NCI-H1105 treated with DMSO at 0.1 percent for 48 hours (cell line): ENCODE measurements around the gene TFCP2L1.

ENCODE experiments used
- DNase-seq: peaks from one replicate; lab custom pipeline; 2025; lab: John Stamatoyannopoulos, UW

Gene TFCP2L1

DNA sequence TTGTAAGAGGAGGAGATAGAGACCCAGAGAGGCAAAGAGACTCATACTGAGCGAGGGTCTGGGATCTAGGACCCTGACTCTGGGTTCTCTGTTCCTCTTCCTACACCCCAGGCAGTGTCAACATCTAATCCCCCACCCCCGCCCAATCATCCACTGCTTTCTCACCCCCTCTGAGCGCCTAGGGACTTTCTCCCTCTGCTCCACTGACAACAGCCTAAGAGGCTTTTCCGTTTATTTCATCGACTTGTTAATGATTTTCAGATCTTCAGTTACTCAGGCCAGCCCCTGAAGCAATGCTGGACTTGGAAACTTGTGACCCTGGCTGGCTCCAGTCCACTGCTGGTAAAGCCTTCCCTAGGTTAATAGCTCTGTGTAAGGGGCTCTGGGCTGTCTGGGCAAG is 65.1 kb downstream of the TFCP2L1 start:
- DNase-seq: no peak

DNA sequence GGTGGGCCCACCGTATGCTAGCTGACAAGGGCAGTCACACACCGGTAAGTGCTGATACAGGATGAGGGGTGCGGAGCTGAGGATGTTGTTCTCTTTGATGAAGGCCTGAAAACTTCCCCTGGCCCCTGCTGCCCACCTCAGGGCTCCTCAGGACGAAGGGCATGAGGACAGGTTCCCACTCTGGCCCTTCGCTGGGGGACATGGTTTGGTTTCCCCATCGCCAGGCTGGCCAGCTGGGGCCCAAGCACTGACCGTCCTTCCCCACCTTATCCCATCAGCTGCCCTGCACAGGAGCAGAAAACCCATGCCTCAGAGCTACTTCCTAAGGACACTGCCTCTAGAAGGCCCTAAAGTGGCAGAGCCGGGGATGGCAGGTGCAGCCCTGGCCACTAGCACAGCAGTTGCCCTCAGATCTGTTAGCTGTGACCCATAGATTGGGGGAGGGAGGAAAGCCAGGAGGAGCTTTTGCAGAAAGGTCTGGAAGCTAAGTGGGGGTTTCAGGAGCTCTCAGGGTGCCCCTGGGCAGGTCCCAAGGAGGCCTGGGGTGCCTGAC is 66.5 kb downstream of the TFCP2L1 start:
- DNase-seq: no peak

DNA sequence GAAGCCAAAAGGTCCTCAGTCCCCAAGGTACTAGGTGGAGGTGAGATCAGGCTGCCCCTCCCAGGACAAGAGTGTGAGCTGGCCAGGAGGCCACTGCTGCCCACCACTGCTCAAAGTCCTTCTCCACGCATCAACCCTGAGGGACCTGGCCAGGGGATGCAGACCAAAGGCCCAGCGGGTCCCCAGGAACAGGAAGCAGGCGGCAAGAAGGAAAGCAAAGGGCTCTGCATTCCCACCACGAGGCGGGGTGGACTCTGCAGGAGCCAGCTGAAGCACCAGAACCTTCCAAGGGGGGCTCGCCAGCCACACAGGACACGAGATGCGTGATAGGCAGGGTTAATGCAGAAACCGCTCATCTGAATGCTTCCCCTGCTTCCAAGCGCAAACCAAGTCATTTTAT is 67.4 kb downstream of the TFCP2L1 start:
- DNase-seq: no peak

DNA sequence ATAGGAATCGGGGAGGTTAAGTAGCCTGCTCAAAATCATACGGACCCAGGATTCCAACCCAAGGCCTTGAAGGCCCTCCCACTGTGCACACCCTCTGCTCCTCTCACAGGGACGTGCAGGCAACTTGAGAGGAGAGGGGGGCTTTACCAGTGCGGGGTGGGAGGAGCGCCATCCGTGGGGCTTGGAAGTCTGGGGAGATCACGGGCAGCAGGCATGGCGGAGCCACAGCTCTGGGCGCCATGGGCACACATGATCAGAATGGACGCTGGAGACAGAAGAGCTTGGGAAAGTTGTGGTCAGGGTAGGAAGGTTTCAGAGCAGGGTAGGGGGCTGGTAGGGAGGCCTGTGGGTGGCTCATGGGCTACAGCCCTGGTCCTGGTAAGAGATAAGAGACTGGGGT is 70.7 kb downstream of the TFCP2L1 start:
- DNase-seq: no peak

DNA sequence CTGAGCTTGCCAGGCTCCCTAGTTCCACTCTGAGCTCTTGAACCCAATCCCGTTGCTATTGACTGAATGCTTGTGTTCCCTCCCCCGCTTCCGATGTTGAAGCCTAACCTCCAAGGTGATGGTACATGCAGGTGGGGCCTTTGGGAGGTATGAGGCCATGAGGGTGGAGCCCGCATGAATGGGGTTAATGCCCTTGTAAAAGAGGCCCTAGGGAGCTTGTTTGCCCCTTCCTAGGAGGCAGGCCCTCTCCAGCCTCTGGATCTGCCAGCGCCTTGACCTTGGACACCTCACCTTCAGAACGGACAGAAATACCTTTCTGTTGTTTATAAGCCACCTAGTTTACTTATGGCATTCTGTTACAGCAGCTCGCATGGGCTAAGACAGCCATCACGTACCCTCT is 71.6 kb downstream of the TFCP2L1 start:
- no peak for DNase-seq

DNA sequence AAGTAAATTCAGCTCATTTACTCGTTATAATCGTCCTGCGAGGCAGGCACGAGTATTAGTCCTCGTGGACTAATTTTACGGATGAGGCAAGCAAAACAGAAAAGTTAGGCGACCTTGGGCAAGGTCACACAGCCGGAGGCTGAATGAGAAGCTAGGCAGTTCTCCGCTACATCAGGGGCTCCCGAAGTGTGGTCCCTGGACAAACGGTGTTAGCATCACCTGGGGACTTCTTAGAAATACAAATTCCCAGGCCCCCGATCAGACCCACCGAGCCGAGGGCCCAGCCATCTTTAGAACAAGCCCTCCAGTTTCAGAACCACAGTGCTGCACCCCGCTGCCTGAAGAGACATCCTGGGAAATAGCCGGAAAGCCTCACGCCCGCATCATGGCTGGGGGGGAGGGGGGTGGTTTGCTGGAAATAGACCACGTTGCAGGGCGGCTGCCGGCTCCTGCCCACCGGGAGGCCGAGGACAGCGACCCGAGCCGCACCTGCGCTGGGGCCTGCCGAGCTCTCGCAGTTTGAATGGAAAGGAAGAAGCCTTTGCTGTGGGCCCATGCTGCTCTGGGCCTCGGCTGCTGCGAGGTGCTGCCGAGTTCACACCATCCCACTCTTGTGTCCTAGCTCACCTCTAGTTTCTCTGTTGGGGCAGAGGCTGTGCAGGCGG is 72.2 kb downstream of the TFCP2L1 start:
- no peak for DNase-seq

DNA sequence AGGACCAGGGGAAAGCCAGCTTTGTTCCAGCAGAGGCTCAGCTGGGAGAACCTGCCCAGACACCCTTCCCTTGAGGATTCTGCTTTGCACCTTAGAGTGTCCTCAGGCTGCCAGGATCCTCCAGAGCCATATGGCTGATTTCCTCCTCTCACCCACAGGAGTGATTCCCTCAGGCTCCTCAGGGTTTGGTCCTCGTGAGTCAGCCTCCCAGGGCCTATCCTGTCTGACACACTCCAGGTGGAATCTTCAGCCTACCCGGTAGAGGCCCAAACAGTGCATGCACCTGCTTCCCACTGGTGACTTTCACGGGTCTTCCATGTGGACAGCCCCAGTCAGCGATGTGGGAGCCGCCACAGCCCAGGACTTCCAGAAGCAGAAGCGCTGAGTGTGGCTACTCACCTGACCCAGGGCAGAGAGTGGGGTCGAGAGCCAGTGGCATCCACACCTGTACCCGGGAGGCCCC is 73.3 kb downstream of the TFCP2L1 start:
- DNase-seq: no peak

DNA sequence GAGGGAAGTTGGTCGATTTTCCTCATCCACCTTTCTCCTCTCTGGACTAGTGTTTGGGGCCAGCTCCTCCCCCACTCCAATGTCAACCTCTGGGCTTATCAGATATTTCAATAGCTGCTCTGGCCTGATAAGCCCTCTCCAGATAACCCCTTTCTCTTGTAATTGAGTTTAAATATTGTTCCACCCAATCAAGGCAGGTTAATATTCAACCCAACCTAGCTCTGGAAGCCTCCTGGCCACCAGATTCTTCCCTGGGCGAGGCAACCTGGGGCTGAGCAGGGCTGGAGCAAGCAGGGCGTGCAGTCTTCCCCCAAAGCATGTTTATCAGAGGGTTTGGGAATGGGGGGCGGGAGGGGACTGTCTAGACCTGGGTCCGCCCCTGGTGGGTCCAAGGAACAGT is 73.8 kb downstream of the TFCP2L1 start:
- no peak for DNase-seq

DNA sequence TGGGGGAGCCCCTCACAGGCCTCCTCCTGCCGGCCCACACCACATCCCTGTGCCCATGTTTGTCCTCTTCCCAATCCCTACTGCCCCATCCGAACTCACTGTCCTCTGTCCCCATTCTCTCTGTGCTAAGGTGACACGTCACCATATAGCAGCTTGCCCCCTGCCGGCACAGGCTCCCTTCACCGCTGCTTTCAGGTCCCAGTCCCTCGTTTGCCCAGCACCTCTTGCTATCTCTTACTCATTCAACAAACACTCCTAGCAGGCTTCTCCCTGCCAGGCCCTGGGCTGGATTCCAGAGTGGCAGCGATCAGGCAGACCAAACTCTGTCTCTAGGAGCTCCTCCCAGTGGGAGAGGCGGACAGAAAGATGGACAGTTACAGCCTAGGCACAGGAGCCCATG is 74.3 kb downstream of the TFCP2L1 start:
- DNase-seq: no peak

DNA sequence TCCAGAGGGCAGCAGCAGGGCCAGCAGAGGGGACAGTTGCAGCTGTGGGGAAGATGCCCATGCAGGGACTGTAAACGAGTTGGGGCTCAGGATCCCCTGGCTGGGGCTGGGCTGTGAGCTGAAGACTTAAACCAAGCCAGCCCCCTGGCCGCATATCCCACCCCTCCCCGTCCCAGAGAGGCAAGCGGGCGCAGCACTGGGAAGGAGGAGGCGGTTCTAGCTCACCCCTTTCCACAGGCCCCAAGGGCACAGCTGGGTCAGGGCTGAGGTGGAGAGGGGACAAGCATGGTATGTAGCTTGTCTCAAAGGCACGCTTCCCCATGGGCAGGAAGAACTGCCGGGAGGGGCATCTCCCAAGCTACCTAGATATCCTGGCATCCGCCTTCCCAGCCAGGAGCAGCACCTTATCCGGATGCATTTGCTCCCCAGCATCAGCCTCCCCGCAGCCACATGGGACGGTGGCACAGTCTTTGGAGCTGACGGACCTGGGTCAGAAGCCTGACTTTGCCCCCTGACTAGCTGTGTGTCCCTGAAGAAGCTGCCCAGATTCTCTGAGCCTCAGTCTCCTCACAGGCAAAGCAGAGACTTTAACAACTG is 75.9 kb downstream of the TFCP2L1 start:
- DNase-seq: no peak

DNA sequence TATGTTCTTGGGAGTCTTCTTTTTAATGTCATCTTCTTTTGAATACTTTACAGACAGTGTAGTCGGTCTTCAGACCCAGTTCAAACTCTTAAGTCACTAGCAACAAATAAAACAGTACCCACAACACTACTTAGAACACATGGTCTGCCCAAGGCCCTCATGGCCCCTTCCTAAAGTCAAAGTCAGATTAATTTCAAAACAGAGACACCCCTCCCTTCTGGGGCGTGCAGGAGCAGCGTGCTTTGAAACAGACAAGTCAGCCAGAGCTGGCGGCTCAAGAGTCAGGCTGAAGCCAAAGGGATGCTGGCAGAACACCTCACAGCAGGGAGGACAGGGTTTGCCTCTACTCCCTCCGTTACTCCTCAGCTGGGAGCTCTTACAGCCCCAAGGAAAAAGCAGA is 77.5 kb downstream of the TFCP2L1 start:
- DNase-seq: no peak

DNA sequence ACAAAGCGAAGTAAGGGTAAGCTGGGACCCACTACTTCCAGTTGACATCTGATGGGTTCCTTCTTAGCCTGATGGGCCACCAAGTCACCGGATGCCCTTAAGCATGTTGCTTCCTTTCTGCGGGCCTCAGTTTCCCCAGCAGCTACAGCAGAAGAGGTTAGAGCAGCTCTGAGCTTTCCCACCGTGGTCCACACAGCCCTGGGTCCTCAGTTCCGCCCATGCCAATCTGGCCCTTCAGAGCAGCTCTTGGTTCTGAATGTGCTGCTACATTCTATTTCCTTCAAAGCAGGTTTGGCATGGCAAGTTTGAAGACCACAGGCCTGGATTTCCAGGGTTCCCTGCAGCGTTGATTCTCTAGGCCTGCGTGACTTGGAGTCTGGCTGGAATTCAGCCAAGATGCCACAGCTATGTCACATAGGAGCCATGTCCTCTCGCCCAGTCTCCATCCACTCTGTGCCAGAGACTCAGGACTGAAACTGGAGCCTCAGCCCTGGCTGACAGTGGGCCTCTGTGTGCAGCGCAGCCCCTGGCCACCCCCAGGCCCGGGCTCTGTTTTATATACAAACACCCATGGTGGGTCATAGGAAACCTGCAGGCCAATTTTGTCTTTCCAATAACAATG is 79.6 kb downstream of the TFCP2L1 start:
- no peak for DNase-seq

DNA sequence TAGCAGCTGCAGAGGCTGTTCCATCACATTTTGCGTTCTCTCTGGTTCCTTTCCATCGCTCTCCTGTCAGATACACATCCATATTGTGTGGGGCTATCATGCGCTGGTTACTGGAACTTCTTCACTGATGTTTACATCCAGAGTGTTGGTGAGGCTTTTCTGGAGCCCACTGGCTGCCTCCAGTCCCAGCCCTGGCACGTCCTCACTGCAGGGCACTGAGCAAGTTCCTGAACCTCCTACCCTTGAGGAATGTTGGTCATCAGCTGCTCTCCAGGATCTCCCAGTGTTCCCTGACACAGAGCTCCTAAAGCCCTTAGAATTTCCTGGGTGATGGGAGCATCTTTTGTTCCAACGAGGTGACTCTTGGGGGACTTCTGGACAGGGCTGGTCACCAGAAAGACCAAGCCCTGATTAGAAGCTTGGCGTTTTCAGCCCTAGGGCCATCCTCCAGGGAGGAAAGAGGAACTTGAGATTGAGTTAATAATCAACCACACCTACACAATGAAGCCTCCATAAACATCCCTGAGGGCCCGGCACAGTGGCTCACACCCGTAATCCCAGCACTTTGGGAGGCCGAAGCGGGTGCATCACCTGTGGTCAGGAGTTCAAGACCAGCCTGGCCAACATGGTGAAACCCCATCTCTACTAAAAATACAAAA is 81.3 kb downstream of the TFCP2L1 start:
- no peak for DNase-seq

DNA sequence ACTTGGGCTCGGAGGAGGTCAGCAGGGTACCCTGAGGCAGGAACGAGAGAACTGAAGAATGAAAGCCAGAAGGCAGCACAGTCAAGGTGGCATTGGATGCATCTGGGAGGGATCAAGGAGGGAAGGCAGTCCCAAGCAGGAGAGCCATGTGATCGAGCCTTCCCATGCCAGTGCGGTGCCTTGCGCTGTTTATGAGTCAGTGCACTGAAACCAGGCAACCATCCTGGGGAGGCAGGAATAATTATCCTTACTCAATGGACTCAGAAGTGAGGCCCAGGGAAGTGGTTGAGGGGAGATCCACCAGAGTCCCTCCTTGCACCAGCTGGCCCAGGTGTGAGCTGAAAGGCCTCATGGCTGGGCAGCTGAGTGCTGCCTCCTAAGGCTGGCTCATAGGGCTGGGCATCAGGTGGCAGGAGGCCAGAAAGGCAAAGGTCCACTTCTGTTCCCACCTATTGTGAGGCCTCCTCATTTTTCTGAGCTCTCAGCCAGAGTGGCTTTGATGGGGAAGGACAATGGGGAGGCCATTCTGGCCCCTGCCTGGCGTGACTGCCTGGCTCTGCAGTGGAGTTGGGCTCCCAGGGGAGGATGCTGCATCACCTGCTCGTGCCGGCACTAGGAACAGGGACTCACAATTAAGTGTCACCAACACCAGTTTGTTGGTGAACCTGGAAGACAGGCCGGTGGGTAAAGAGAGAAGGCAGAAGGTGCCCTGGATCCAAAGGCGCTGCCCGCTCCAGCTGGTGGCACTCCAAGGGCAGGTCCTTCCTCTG is 82.3 kb downstream of the TFCP2L1 start:
- no peak for DNase-seq

DNA sequence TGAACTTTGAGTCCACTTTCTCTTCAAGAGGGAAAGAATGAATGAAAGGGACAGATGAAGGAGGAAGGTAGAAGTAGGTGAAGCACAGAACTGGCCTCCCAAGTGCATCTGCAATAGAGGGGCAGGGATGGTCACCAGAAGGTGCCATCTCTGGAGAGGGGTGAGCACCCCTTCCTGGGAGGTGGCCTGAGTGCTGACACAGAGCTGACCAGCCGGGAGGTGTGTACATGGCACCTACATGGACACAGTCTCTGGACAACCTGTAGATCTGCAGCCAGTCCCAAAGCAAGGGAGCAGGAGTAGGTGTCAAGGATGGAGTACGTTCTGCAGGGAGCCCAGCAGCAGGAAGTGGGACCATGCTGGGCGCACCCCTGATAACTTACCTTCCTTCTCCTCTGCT is 83.2 kb downstream of the TFCP2L1 start:
- no peak for DNase-seq

DNA sequence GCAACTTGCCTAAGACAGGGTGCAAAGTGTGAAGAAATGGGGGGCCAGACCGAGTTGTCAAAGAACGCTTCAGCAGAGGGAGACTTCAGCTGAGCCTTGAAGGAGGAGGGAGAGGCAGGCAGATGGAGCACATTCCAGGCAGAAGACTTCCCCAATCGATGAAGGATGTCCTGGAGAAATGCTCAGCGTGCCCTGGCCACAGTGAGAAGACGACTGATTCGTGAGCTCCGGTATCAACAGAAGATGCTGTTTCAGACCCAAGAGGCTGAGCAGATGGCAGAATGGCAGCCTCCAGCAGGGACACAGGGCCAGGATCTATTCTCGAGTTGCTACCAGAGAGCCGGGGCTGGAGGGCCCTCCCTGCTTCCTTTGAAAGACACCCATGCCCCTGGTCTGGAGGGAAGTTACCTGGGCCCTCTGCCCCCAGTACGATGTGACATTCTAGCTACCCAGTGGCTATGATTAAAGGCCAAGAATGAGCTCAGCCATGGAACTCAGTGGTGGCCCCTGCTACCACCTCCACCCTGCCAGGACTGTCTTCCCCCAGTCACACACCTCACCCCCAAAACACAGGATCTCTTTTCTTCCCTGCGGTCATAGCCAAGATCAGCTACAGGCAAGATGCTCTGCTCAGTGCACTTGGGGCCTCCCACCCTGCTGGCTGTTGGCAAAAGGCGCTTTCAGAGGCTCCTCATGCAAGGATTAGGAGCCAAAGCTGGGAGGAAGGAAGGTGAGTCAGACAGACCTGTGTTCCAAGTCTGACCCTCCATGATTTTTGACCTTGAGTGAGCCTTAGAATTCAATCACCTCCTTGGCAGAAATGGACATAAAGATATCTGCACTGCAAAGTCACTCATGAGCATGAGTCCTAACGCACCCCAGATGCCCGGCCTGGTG is 84.3 kb downstream of the TFCP2L1 start:
- no peak for DNase-seq

DNA sequence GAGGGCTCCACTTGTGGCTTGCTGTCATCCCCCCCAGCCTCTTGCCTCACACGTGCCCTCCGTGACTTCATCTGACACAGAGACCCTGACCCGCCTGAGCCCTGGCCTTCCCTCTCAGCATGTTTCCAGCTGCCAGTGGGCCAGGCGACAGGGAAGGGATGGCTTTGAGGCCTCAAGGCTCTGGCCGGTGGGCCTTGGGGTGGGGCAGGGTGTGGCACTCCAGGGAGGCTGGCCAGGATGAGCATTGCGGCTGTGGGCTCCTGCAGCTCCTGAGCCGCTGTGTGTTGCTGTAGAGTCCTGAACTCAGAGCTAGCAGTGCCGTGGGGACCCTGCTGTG is 85.0 kb downstream of the TFCP2L1 start:
- no peak for DNase-seq

DNA sequence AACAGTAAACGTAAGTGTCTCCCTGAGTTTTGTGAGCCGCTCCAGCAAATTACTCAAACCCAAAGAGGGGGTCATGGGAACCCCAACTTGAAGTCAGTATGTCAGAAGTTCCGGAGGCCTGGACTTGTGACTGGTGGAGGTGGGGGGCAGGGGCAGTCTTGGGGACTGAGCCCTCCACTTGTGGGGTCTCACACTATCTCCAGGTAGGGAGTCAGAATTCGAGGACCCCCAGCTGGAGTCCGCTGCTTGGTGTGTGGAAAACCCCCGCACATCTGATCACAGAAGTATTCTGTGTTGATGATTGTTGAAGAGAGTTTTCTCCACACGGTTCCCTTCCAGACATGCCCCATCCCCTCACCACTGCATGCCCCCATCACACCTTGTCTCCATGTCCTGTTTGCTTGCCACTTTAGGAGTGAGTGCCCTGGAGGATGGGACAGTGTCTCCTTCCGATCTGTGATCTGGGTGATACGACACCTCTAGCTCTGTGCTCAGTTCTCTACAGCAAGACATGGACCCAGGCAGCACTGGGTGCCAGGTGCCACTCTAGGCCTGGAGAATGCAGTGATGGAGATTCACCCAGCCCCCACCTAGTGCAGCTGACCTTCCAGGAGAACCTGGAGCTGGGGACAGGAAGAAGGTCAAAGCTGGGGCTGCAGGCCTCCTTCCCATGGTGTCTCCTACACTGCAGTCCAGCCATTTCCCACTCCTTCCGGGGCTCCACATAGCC is 85.6 kb downstream of the TFCP2L1 start:
- DNase-seq: no peak

DNA sequence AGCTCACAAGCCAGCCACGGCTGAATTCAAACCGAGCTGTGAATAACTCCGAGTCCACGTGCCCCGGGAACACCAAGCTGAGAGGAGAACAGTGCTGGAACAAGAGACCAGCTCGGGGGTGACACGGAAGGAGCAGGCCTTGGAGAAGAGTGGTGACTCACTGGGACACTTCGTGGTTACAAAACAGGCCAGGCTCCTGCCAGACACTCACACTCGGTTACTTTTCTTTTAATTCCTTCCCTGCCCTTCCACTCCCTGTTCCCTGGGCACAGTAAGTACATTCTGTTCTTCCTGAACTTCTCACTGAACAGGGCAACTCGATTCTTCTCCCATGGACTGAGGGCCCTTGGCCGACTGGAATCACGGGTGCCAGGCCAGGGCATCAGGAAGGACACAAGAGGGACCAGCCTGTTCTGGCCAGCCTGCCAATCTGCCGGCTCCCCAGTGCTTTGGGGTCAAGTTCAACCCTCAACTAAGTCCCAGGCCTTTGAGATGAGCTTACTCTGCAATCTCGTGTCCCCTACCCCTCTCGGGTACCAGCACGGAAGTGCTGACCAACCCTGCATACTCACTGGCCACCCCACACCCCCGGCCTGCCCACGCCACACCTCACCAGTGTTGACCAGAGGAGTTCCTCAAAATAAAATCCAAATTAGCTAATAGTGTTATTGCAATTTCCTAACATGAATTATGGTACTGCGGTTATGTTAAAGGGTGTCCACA is 87.5 kb downstream of the TFCP2L1 start:
- DNase-seq: no peak

DNA sequence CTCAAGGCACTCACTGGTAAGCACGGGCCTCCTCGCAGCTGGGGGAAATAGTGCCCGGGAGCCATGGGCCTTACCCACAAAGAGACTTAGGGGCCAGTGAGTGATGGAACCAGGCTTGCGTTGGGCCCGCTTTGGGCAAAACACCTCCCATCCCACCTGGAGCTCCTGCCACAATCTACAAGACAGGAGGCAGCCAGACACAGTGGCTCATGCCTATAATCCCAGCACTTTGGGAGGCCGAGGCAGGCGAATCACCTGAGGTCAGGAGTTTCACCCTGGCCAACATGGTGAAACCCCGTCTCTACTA is 88.2 kb downstream of the TFCP2L1 start:
- no peak for DNase-seq
